HL-60 (cell line): Measurements from ENCODE around the gene APBA2.

Source experiments
- POLR2AphosphoS5 ChIP-seq: IDR thresholded peaks from 2 replicates; pipeline ENCODE4 v1.6.1; 2012; ENCODE audit warnings: low read depth
- TF ChIP-seq, protein P1 (sequence below): IDR thresholded peaks from one replicate; pipeline ENCODE4 v1.5.1; 2011; ENCODE audit warnings: low read length, control low read depth, inconsistent platforms; ENCODE audit not compliant: insufficient read depth
- TF ChIP-seq, protein P2 (sequence below): IDR thresholded peaks from 2 replicates; pipeline ENCODE4 v1.6.1; 2012; ENCODE audit warnings: low read depth; ENCODE audit not compliant: insufficient replicate concordance

DNA sequence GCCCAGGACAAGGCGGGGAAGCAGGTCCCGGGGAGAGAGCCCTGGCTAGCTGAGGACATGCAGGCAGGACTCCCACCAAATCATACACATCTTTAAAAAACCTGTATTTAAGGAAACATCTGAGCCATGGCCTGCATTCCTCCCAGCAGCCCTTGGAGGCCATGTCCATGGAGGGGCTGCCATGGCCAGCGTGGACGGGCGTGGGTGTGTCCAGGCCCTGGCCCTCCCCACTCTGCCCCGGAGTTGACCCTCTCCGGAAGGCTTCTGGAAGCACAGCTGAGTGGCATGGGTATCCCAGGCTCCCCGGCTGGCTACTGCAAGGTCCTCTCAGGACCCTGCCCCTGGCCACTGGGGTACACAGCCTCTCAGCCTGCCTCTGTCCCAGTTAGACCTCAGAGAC lies 234.1 kb downstream of the APBA2 start:
- TF ChIP-seq, protein P1, sequence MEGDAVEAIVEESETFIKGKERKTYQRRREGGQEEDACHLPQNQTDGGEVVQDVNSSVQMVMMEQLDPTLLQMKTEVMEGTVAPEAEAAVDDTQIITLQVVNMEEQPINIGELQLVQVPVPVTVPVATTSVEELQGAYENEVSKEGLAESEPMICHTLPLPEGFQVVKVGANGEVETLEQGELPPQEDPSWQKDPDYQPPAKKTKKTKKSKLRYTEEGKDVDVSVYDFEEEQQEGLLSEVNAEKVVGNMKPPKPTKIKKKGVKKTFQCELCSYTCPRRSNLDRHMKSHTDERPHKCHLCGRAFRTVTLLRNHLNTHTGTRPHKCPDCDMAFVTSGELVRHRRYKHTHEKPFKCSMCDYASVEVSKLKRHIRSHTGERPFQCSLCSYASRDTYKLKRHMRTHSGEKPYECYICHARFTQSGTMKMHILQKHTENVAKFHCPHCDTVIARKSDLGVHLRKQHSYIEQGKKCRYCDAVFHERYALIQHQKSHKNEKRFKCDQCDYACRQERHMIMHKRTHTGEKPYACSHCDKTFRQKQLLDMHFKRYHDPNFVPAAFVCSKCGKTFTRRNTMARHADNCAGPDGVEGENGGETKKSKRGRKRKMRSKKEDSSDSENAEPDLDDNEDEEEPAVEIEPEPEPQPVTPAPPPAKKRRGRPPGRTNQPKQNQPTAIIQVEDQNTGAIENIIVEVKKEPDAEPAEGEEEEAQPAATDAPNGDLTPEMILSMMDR, result no peak
- TF ChIP-seq, protein P2, sequence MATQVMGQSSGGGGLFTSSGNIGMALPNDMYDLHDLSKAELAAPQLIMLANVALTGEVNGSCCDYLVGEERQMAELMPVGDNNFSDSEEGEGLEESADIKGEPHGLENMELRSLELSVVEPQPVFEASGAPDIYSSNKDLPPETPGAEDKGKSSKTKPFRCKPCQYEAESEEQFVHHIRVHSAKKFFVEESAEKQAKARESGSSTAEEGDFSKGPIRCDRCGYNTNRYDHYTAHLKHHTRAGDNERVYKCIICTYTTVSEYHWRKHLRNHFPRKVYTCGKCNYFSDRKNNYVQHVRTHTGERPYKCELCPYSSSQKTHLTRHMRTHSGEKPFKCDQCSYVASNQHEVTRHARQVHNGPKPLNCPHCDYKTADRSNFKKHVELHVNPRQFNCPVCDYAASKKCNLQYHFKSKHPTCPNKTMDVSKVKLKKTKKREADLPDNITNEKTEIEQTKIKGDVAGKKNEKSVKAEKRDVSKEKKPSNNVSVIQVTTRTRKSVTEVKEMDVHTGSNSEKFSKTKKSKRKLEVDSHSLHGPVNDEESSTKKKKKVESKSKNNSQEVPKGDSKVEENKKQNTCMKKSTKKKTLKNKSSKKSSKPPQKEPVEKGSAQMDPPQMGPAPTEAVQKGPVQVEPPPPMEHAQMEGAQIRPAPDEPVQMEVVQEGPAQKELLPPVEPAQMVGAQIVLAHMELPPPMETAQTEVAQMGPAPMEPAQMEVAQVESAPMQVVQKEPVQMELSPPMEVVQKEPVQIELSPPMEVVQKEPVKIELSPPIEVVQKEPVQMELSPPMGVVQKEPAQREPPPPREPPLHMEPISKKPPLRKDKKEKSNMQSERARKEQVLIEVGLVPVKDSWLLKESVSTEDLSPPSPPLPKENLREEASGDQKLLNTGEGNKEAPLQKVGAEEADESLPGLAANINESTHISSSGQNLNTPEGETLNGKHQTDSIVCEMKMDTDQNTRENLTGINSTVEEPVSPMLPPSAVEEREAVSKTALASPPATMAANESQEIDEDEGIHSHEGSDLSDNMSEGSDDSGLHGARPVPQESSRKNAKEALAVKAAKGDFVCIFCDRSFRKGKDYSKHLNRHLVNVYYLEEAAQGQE, result no peak
- no peak for TF ChIP-seq POLR2AphosphoS5
